ENCODE data around the gene WDR13. TPM values are rescaled to one million over a fixed set of nuclear protein-coding genes. Genes with fewer than 3 reads are reported as not detected.

Gene WDR13
- total RNA-seq, 1 experiment from 2014 or later, result 81.2 TPM

GRCh38 chrX:48601741-48602394 lies 4.6 kb downstream of the WDR13 start:
- no TSS peak for BruUV-seq (replicated peaks)
- no peak for TF ChIP-seq CTCF (IDR thresholded peaks at IDR 0.05; ENCODE audit: unreplicated experiment)

GRCh38 chrX:48604701-48605100 lies 7.4 kb downstream of the WDR13 start:
- Mint-ChIP-seq H3K27ac (ENCODE audit: unreplicated experiment) (no peak overlapping the region), H3K4me3 (ENCODE audit: low read depth, unreplicated experiment) (no peak overlapping the region), H3K9me3 (ENCODE audit: low read depth, unreplicated experiment) (no peaks in the 10 kb centered on the region), H3K36me3 (ENCODE audit: insufficient read depth, unreplicated experiment) (peaks cover 41% of the 10 kb centered on the region), H3K27me3 (ENCODE audit: unreplicated experiment) (no peaks in the 10 kb centered on the region), H3K4me1 (ENCODE audit: low read depth, unreplicated experiment) (no peaks in the 10 kb centered on the region)
- DNase-seq, result no peak
- intact Hi-C loops (cut with micrococcal nuclease; ENCODE audit: unreplicated experiment), result no loop called here
- no peak for TF ChIP-seq CTCF (IDR thresholded peaks at IDR 0.05; ENCODE audit: unreplicated experiment)
- CTCF ChIA-PET, result no interaction called here
- BruUV-seq (replicated peaks), result no TSS peak

More at GRCh38 chrX:48601741-48602394, 4.6 kb downstream of the WDR13 start:
- no peaks in the 10 kb centered on the region for H3K27me3 Mint-ChIP-seq (ENCODE audit: unreplicated experiment)
- DNase-seq, result no peak
- CTCF ChIA-PET, result no interaction called here
- peaks cover 68% of the 10 kb centered on the region for H3K36me3 Mint-ChIP-seq (ENCODE audit: insufficient read depth, unreplicated experiment)
- intact Hi-C loops (cut with micrococcal nuclease; ENCODE audit: unreplicated experiment), result no loop called here
- no peaks in the 10 kb centered on the region for H3K4me1 Mint-ChIP-seq (ENCODE audit: low read depth, unreplicated experiment)
- no peaks in the 10 kb centered on the region for H3K9me3 Mint-ChIP-seq (ENCODE audit: low read depth, unreplicated experiment)
- no peak overlapping the region for H3K27ac Mint-ChIP-seq (ENCODE audit: unreplicated experiment)
- no peak overlapping the region for H3K4me3 Mint-ChIP-seq (ENCODE audit: low read depth, unreplicated experiment)

GRCh38 chrX:48606091-48606490 lies 8.8 kb downstream of the WDR13 start:
- CTCF ChIA-PET, result no interaction called here

GRCh38 chrX:48611703-48612102 lies 14.4 kb downstream of the WDR13 start:
- Mint-ChIP-seq H3K4me3 (ENCODE audit: low read depth, unreplicated experiment) (no peak overlapping the region), H3K4me1 (ENCODE audit: low read depth, unreplicated experiment) (peaks cover 6% of the 10 kb centered on the region), H3K27me3 (ENCODE audit: unreplicated experiment) (no peaks in the 10 kb centered on the region), H3K36me3 (ENCODE audit: insufficient read depth, unreplicated experiment) (no peaks in the 10 kb centered on the region), H3K9me3 (ENCODE audit: low read depth, unreplicated experiment) (no peaks in the 10 kb centered on the region), H3K27ac (ENCODE audit: unreplicated experiment) (no peak overlapping the region)
- intact Hi-C loops (cut with micrococcal nuclease; ENCODE audit: unreplicated experiment), result no loop called here
- CTCF ChIA-PET, result no interaction called here
- TF ChIP-seq CTCF (IDR thresholded peaks at IDR 0.05; ENCODE audit: unreplicated experiment), result no peak
- BruUV-seq (replicated peaks), result no TSS peak
- DNase-seq, result no peak

More at GRCh38 chrX:48606091-48606490, 8.8 kb downstream of the WDR13 start:
- BruUV-seq (replicated peaks), result no TSS peak
- no peaks in the 10 kb centered on the region for H3K4me1 Mint-ChIP-seq (ENCODE audit: low read depth, unreplicated experiment)
- no peak for DNase-seq
- no peaks in the 10 kb centered on the region for H3K27me3 Mint-ChIP-seq (ENCODE audit: unreplicated experiment)
- intact Hi-C loops (cut with micrococcal nuclease; ENCODE audit: unreplicated experiment), result no loop called here
- no peak for TF ChIP-seq CTCF (IDR thresholded peaks at IDR 0.05; ENCODE audit: unreplicated experiment)
- no peak overlapping the region for H3K27ac Mint-ChIP-seq (ENCODE audit: unreplicated experiment)
- no peak overlapping the region for H3K4me3 Mint-ChIP-seq (ENCODE audit: low read depth, unreplicated experiment)
- H3K36me3 Mint-ChIP-seq (ENCODE audit: insufficient read depth, unreplicated experiment), result peaks cover 38% of the 10 kb centered on the region
- H3K9me3 Mint-ChIP-seq (ENCODE audit: low read depth, unreplicated experiment), result no peaks in the 10 kb centered on the region

Measured in Calu3 (cell line).